Metanephros (tissue), 2 donors: ENCODE results near the gene ZBTB1. TPM values are rescaled to one million over a fixed set of nuclear protein-coding genes. Genes with fewer than 3 reads are reported as not detected.

Experiments used
- small RNA-seq: library from RNA; depleted of rRNA; stranded (forward); fragments of <200 nt; gene quantifications from one replicate; pipeline ENCODE3, GENCODE V24; 2014; ENCODE audit warnings: low replicate concordance
- total RNA-seq: library from RNA; depleted of rRNA; stranded (reverse); fragments of >200 nt; gene quantifications from one replicate; pipeline ENCODE4 v1.2.3, GENCODE V29; 2014

Gene ZBTB1
- 58.0 TPM for total RNA-seq

GRCh38 chr14:64504310-64504896 is at the start of gene ZBTB1:
TSS of gene ZBTB1 (plus strand) at chr14:64504770. CDS start at chr14:64521505, 16,735 bp downstream.

GRCh38 chr14:64465191-64465822 is 39.3 kb upstream of the ZBTB1 start, which contains the start of gene AKAP5:
TSS of gene AKAP5 (plus strand) at chr14:64465499. CDS start at chr14:64468395, 2,896 bp downstream.

GRCh38 chr14:64503434-64504309 is 898 bp upstream of the ZBTB1 start, which contains the start of gene ZBTB25:
TSS of gene ZBTB25 (minus strand) at chr14:64503838. CDS start at chr14:64490533, 13,305 bp downstream.

GRCh38 chr14:64540208-64541202 is 35.9 kb downstream of the ZBTB1 start, which contains the start of gene HSPA2:
TSS of gene HSPA2 (plus strand) at chr14:64540741. CDS start at chr14:64540850, 109 bp downstream.

GRCh38 chr14:64549791-64550620 is 45.4 kb downstream of the ZBTB1 start, which contains the start of gene PPP1R36:
TSS of gene PPP1R36 (plus strand) at chr14:64549961. CDS start at chr14:64549998, 37 bp downstream.

Small RNAs within 50 kb of the gene (small RNA-seq; reads per million reads assigned to genes)
- gene AL049869.4 = not detected

Other genes starting within 250 kb of the ZBTB1 start
- 0.88 TPM for gene ESR2, start 210.4 kb upstream of the ZBTB1 start, total RNA-seq
- 50.9 TPM for gene MTHFD1, start 116.4 kb upstream of the ZBTB1 start, total RNA-seq
- 4.6 TPM for gene AKAP5, start 39.3 kb upstream of the ZBTB1 start, total RNA-seq
- 12.6 TPM for gene ZBTB25, start 932 bp upstream of the ZBTB1 start, total RNA-seq
- gene HSPA2, start 36.0 kb downstream of the ZBTB1 start, total RNA-seq = 47.2 TPM
- 0.41 TPM for gene PPP1R36, start 45.2 kb downstream of the ZBTB1 start, total RNA-seq
- gene PLEKHG3, start 199.7 kb downstream of the ZBTB1 start, total RNA-seq = 108 TPM